ENCODE results near the gene COBLL1. TPM values are rescaled to one million over a fixed set of nuclear protein-coding genes. Genes with fewer than 3 reads are reported as not detected.

Gene COBLL1
- total RNA-seq, 1 donor from 2014 or later: 13.3 TPM

DNA sequence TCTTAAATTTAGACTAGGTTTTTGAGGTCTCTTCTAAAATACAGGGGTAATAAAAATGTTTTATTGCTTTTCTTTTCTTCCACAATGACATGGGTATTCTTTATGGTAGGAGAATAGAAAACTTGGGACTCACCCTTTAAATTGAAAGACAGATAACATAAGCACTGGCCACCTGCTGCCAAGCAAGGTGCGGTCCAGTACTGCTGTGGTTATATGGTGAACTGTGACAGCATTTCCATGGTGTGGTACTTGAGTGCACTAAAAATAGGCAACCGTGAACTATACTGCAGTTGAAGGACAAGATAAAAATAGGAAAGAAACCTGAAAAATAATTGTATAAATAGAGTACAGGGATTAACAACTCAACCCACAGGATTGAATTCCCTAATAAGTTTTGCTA is 165.9 kb downstream of the COBLL1 start:
- H3K27me3 ChIP-seq: no peaks in the 10 kb centered on the region
- no peak overlapping the region for H3K27ac ChIP-seq
- TF ChIP-seq, protein P1, sequence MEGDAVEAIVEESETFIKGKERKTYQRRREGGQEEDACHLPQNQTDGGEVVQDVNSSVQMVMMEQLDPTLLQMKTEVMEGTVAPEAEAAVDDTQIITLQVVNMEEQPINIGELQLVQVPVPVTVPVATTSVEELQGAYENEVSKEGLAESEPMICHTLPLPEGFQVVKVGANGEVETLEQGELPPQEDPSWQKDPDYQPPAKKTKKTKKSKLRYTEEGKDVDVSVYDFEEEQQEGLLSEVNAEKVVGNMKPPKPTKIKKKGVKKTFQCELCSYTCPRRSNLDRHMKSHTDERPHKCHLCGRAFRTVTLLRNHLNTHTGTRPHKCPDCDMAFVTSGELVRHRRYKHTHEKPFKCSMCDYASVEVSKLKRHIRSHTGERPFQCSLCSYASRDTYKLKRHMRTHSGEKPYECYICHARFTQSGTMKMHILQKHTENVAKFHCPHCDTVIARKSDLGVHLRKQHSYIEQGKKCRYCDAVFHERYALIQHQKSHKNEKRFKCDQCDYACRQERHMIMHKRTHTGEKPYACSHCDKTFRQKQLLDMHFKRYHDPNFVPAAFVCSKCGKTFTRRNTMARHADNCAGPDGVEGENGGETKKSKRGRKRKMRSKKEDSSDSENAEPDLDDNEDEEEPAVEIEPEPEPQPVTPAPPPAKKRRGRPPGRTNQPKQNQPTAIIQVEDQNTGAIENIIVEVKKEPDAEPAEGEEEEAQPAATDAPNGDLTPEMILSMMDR (IDR thresholded peaks at IDR 0.05): no peak
- no peaks in the 10 kb centered on the region for H3K4me1 ChIP-seq
- no peak for DNase-seq (ENCODE audit: low spot score in 2 of 2)
- no peaks in the 10 kb centered on the region for H3K36me3 ChIP-seq
- peaks cover 0 to 4% of the 10 kb centered on the region in 2 donors for H3K9me3 ChIP-seq
- no peak overlapping the region for H3K4me3 ChIP-seq
- intact Hi-C loops (cut with DNase I): no loop called here

DNA sequence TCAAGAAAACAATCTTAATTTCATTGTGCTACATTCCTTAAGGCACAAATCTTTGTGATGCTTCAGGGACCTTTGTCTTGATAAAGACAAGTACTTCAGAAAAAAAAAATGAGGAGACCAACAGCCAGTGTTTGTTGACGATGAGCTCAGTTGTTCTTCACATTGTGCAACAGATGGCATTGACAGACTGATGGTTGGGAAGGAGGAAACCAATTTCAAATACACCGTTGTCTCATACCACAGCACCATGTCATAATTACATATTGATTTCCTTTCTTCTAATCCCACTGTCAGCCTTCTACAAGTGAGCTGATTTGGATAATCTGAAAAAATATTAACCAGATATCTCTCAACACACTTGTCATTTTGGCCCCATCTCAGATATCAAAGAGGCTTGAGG is 166.6 kb downstream of the COBLL1 start:
- Histone ChIP-seq H3K36me3 (no peaks in the 10 kb centered on the region), H3K4me1 (no peaks in the 10 kb centered on the region), H3K4me3 (no peak overlapping the region), H3K9me3 (peaks cover 0 to 4% of the 10 kb centered on the region in 2 donors), H3K27ac (no peak overlapping the region), H3K27me3 (no peaks in the 10 kb centered on the region)
- no peak for DNase-seq (ENCODE audit: low spot score in 2 of 2)
- intact Hi-C loops (cut with DNase I): no loop called here
- TF ChIP-seq, protein P1 (IDR thresholded peaks at IDR 0.05): no peak

DNA sequence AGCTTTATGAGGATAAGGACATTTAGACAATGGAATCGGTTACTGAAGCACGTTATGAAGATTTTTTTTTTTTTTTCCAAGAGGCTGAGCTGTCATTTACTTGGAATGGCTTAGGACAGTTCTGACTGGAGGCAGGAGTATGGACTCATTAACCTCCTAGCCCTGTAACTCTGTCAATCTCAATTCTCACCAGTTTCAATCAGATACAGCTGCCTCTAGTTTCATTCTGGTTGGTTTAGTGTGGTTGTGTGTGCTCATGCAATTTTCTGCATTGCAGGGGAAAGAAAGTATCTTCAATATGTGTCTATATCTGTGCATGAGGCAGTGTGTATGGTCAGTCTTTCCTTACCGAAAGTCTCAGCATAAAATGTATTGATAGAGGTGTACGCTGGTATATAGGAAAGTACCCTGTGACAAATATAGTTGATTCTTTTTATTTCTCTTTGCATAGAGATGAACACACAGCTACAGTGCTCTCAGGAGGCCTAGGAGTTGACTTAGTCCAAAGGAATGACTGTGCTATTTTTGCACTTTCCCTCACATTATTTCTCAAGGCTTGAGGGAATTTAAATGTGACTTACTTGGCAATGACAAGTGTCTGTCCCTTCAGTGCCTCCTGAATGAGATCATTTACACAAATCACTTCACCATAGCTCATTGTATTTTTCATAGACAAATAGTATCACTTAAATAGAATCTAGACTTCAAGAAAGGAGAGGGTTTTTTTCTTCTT is 169.8 kb downstream of the COBLL1 start:
- no peak for DNase-seq (ENCODE audit: low spot score in 2 of 2)
- Histone ChIP-seq H3K27ac (no peak overlapping the region), H3K27me3 (no peaks in the 10 kb centered on the region), H3K9me3 (no peaks in the 10 kb centered on the region), H3K4me1 (no peaks in the 10 kb centered on the region), H3K36me3 (no peaks in the 10 kb centered on the region), H3K4me3 (no peak overlapping the region)
- TF ChIP-seq, protein P1 (IDR thresholded peaks at IDR 0.05): no peak
- intact Hi-C loops (cut with DNase I): no loop called here

DNA sequence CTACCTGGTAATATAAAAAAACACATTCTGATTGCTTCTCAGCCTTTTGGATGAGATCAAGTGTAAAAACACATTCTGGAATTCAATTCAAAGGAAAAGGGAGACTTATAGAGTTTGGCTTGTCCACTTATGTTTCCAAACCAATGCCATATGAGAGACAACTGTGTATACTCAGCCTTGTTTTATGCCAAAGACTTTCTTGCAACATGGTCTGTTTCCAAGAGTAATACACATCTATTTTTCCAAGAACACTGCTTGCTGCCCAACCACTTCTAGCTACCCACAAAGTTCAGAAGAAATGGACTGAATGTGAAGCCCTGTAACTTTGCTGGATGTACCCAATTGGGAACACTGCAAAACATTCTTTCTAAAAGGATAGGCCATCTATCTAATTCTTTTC is 172.3 kb downstream of the COBLL1 start:
- no peak overlapping the region for H3K27ac ChIP-seq
- no peaks in the 10 kb centered on the region for H3K36me3 ChIP-seq
- no peaks in the 10 kb centered on the region for H3K4me1 ChIP-seq
- no peak for DNase-seq (ENCODE audit: low spot score in 2 of 2)
- no peak overlapping the region for H3K4me3 ChIP-seq
- TF ChIP-seq, protein P1 (IDR thresholded peaks at IDR 0.05): no peak
- intact Hi-C loops (cut with DNase I): no loop called here
- no peaks in the 10 kb centered on the region for H3K27me3 ChIP-seq
- no peaks in the 10 kb centered on the region for H3K9me3 ChIP-seq

DNA sequence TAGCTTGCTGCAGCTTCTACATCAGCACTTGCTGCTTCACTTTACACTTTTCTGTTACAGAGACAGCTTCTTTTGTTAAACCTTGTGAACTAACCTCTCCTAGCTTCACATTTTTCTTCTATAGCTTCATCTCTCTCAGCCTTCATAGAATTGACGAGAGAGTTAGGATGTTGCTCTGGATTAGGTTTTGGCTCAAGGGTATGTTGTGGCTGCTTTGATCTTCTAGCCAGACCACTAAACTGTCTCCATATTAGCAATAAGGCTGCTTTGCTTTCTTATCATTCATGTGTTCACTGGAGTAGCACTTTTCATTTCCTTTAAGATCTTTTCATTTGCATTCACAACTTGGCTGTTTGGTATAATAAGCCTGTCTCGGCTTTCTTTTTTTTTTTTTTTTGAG is 174.1 kb downstream of the COBLL1 start:
- no peak for DNase-seq (ENCODE audit: low spot score in 2 of 2)
- no peaks in the 10 kb centered on the region for H3K36me3 ChIP-seq
- intact Hi-C loops (cut with DNase I): no loop called here
- no peaks in the 10 kb centered on the region for H3K27me3 ChIP-seq
- no peak overlapping the region for H3K27ac ChIP-seq
- TF ChIP-seq, protein P1 (IDR thresholded peaks at IDR 0.05): no peak
- no peaks in the 10 kb centered on the region for H3K4me1 ChIP-seq
- H3K9me3 ChIP-seq: no peaks in the 10 kb centered on the region
- no peak overlapping the region for H3K4me3 ChIP-seq
